Epithelial cell of esophagus (primary cell): ENCODE results near the gene FBXL15.

Experiments
- DNase-seq: peaks from one replicate; pipeline ENCODE4 v3.0.0; 2010; ENCODE audit warnings: low read depth
- H3K4me3 ChIP-seq: 2 replicates; pipeline ENCODE4 v1.5.1; 2011; ENCODE audit warnings: mild to moderate bottlenecking, low read length, control low read depth
- TF ChIP-seq, protein P1 (sequence below): IDR thresholded peaks from 2 replicates; pipeline ENCODE4 v1.5.1; 2011; ENCODE audit warnings: low read depth, mild to moderate bottlenecking, low read length, control low read depth, inconsistent platforms; ENCODE audit not compliant: insufficient read depth; ENCODE audit errors: missing control alignments

Gene FBXL15

DNA sequence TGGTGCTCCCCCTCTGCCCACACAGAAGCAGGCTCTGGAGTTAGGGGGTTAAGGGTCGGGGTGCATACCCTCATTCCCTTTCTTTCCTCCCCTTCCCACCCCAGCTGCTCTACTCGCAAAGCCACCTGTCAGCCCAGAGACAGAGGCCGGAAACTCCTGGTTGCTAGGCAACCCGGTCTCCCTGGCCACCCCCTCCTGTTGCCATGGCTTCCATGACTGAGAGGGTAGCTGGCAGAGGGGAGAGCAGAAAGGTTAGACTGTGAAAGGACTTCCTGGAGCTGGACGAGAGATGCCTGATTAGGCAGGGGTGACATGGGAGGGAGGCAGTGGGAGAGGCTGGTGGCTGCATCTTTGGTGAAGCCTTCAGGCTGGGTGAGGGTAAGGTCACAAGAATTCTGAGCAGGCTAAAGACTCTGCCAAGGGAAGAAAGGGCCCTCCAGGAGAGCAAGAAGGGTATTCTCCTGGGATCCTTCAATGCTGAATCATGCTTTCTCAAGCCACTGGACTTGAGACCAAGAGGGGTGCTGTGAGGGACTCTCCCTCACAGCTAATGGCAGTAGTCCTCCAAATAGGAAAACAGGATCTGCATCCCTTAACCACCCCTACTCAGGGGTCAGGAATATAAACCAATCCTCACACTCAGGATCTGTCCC is 7.5 kb upstream of the FBXL15 start:
- TF ChIP-seq, protein P1, sequence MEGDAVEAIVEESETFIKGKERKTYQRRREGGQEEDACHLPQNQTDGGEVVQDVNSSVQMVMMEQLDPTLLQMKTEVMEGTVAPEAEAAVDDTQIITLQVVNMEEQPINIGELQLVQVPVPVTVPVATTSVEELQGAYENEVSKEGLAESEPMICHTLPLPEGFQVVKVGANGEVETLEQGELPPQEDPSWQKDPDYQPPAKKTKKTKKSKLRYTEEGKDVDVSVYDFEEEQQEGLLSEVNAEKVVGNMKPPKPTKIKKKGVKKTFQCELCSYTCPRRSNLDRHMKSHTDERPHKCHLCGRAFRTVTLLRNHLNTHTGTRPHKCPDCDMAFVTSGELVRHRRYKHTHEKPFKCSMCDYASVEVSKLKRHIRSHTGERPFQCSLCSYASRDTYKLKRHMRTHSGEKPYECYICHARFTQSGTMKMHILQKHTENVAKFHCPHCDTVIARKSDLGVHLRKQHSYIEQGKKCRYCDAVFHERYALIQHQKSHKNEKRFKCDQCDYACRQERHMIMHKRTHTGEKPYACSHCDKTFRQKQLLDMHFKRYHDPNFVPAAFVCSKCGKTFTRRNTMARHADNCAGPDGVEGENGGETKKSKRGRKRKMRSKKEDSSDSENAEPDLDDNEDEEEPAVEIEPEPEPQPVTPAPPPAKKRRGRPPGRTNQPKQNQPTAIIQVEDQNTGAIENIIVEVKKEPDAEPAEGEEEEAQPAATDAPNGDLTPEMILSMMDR = no peak
- DNase-seq = no peak
- no peak overlapping the region for H3K4me3 ChIP-seq

DNA sequence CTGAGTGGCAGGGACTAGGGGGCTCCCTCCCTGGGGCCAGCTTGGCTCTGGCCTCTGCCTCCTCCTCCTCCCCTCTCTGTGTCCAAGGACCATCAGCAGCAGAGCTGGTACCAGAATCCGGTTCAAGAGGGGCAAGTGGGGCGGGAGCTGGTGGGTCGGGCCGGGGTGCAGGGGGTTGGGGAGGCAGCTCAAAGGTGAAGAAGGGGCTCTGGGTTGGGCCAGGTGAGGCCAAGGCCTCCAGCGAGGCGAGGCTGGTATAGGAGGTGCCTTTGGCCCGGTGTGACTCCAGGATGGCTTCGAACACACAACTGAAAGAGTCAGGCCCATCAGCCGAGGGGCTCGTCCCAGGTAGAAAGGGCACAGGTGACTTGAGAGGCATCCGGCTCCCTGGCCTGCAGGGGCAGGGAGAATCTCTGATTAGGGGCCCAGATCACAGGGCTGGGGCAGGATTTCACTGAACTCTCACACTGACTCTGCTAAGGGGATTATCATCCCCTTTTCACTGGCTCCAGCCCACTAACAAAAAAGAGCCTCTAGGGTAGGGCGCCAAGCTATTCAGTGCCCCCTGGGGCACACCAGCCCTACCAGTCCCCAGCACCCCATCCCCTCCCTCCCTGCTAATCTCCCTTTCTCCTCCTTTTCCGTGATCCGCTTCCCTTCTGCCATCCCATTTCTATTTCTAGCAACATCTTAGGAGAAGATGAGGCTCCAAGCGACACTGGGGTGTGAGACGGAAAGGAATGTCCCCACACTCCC is 6.7 kb upstream of the FBXL15 start:
- H3K4me3 ChIP-seq = no peak overlapping the region
- no peak for DNase-seq
- TF ChIP-seq, protein P1 = no peak

DNA sequence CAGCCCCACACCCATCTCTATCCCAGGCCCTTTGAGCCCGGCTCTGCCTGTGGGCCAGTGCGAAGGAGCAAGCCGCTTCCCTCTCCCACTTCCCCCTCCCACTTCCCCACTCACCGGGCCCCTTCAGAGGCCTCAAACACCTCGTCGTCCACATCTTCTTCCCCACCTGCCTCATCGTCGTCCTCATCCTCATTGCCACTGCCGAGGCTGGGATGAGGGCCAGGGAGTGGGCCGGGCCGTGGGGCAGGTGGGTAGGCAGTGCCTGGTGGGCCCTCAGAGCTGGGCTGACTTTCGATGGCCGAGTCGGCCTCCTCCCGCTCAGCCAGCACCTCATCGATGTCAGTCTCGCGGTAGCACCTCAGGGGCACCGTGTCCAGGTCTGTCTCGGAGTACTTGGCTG is 5.9 kb upstream of the FBXL15 start:
- H3K4me3 ChIP-seq = no peak overlapping the region
- DNase-seq = no peak
- TF ChIP-seq, protein P1 = no peak

DNA sequence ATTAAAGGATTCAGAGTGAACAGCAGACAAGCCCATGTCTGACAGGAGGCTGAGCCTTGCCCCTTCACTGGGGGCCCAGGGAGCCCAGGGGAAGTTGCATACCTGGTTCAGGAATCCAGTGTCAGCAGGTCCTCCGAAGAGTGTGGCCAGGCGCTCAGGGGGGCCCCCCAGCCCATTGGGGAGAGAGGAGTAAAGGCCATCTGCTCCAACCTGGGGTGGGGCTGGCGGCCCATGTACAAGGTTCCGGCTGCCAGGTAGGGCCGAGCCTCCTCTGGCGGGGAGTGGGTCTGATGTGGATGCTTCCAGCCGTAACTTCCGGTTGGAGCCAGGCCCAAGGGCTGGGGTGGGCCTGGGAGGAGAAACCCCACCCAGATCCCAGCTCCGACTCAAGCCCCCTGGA is 4.4 kb upstream of the FBXL15 start:
- TF ChIP-seq, protein P1 = no peak
- H3K4me3 ChIP-seq = no peak overlapping the region
- DNase-seq = no peak

DNA sequence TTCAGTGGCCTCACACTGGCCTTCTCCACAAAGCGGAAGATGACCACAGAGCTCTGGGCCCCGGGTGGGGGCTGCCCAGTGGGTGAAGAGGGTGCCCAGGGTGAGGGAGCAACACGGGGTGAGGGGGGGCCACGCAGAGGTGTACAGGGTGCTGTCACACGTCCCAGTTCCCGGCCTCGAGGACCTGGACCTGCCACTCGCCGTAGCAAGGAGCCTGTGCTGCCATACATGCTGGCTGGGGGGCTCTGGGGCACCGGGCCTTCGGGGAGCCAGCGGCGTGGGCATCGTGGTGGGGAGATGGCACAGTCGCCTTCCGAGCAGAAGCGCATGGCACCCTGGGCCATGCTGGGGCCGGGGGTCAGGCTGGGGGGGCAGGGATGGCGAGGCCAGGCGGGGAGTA is 3.9 kb upstream of the FBXL15 start:
- H3K4me3 ChIP-seq = no peak overlapping the region
- no peak for DNase-seq
- TF ChIP-seq, protein P1 = no peak

DNA sequence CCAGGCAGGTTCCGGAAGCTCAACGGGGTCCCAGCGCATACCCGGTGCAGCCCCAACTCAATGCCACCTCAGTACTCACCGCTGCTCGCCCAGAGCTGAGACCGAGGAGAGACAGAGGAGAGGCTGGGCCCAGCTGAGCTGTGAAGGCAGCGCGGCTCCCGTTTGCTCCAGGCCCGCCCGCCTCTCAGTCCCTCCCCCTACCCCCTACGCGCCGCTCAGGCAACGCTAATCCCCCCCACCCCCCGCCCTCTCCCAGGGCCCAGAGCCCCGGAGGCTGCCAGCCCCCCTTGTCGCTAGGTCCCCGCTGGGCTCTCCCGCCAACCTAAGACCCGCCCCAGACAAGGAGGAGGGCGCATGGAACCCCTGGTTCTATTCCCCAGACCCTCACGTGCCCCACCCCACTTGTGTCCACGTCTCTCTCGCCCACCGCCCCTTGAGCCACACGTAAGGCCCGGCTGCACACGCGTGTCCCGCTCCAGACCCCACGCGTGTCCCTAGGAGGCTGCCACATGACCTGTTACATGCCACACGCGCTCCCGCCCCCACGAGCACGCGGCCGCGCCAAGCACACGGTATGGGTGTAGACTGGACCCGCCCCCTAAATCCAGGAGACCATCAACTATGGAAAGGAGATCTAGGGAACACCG is 1.9 kb upstream of the FBXL15 start, which contains the start of gene PSD:
PSD (minus strand) TSS at position 164 of the 647 bp plus-strand sequence. CDS start 1,747 bp downstream, outside the sequence.
- no peak for DNase-seq
- peak within 1 kb of the TSS; percentile 89 for H3K4me3 ChIP-seq
- TF ChIP-seq, protein P1 = no peak
